ENCODE measurements around the gene PYGO1.
"Not testable (repeated sequence)": the region's sequence is repeated elsewhere in the genome, so short reads cannot be mapped to it uniquely, and the experiment has no call there.

- TF ChIP-seq, protein P1, sequence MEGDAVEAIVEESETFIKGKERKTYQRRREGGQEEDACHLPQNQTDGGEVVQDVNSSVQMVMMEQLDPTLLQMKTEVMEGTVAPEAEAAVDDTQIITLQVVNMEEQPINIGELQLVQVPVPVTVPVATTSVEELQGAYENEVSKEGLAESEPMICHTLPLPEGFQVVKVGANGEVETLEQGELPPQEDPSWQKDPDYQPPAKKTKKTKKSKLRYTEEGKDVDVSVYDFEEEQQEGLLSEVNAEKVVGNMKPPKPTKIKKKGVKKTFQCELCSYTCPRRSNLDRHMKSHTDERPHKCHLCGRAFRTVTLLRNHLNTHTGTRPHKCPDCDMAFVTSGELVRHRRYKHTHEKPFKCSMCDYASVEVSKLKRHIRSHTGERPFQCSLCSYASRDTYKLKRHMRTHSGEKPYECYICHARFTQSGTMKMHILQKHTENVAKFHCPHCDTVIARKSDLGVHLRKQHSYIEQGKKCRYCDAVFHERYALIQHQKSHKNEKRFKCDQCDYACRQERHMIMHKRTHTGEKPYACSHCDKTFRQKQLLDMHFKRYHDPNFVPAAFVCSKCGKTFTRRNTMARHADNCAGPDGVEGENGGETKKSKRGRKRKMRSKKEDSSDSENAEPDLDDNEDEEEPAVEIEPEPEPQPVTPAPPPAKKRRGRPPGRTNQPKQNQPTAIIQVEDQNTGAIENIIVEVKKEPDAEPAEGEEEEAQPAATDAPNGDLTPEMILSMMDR (conservative IDR thresholded peaks at IDR 0.05; ENCODE audit: low read length) = peak; percentile 58
- TF ChIP-seq EZH2phosphoT487 (IDR thresholded peaks at IDR 0.05; ENCODE audit: borderline replicate concordance, low read depth, low read length) = not testable (repeated sequence)
These were observed 74.3 kb downstream of the PYGO1 start for GRCh38 chr15:55513621-55514413.

Data from OCI-LY7 (cell line).